NCI-H2227 treated with DMSO at 0.1 percent for 48 hours (cell line): Measurements from ENCODE around the gene TAF7.
A peak's percentile ranks its signal among the peaks of the same experiment; 100 is the strongest.
"Not testable (repeated sequence)": the region's sequence is repeated elsewhere in the genome, so short reads cannot be mapped to it uniquely, and the experiment has no call there.

Source experiments
- DNase-seq: peaks from one replicate; lab custom pipeline; 2025; lab: John Stamatoyannopoulos, UW

Gene TAF7, protein sequence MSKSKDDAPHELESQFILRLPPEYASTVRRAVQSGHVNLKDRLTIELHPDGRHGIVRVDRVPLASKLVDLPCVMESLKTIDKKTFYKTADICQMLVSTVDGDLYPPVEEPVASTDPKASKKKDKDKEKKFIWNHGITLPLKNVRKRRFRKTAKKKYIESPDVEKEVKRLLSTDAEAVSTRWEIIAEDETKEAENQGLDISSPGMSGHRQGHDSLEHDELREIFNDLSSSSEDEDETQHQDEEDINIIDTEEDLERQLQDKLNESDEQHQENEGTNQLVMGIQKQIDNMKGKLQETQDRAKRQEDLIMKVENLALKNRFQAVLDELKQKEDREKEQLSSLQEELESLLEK

DNA sequence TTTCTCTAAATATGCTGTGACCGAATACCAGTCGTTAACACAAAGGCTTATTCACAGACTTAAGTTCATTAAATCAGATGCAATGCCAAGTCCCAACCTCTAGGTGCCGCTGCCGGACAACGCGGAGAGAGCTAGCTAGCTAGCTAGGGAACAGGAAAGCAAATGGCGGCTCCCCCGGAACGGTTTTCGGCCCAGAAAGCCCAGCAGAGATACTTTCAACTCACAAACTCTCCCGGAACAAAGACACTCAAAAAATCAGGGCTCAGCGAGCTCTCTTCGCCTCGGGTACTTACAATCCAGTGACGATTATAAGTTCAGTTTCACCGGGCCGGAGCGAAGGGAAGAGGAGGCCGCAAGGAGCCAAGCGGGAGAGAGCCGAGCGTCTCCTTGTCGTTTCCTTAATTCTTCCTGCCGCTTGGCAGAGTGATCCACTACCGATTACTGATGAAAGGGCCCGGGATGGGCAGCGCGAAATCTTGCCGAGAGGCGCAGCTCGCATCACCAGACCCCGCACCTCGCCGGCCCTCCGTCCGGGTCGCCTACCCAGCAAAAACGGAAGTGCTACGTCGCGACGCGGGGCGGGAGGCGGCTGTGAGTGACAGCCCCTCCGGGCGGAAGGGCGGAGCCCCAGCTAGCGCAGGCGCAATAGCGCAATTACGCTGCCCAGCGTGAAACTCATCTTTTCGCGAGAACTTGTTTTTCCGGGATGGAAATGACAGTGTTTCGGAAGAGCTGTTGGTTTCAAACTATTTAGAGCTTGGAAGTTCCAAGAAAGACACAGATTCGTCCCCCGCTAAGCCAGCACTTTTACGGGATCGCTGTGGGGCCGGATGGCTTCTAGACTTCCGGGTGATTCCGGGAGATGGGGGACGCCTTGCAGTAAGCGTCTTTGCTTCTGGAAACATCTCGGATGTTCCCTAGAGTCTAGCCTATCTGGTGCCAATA is at the start of gene TAF7:
TAF7 (minus strand) TSS at position 560 of the 945 bp plus-strand sequence. CDS start 740 bp downstream, outside the sequence.
- peak; percentile 79 for DNase-seq

- DNase-seq = no peak
These were observed 45.7 kb upstream of the TAF7 start for GRCh38 chr5:141366016-141366896.

DNA sequence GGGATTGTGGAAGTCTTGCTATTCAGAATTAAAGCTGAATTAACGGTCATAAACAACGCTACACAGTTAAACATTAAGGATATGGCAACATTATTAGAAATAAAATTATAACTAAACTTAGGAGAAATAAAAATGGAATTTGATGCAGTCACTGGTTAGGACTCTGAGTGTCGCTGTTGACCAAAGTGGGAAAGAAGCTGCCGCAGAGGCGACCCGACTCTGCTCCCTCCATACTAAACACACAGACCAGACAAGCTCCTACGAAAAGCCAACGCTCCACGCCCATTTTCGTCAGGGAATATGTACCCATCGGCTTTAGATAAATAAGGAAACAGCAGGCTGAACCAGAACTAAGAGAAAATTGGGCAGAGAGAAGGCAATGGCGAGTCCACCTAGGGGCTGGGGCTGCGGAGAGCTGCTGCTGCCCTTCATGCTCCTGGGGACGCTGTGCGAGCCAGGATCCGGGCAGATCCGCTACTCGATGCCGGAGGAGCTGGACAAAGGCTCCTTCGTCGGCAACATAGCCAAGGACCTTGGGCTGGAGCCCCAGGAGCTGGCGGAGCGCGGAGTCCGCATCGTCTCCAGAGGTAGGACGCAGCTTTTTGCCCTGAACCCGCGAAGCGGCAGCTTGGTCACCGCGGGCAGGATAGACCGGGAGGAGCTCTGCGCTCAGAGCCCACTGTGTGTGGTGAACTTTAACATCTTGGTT is 43.5 kb upstream of the TAF7 start, which contains the start of gene PCDHGA5:
PCDHGA5 (plus strand) TSS at position 211 of the 709 bp plus-strand sequence; CDS start at position 380, 169 bp downstream.
- no peak for DNase-seq

GRCh38 chr5:141362719-141363118 is 42.1 kb upstream of the TAF7 start:
- no peak for DNase-seq

DNA sequence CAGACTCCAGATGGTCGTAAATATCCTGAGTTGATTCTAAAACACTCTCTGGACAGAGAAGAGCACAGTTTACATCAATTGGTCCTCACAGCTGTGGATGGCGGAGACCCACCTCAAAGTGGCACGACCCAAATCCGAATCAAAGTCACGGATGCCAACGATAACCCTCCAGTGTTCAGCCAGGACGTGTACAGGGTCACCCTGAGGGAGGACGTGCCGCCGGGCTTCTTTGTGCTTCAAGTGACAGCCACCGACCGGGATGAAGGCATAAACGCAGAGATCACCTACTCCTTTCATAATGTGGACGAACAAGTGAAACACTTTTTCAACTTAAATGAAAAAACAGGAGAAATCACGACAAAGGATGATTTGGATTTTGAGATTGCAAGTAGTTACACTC is 40.1 kb upstream of the TAF7 start:
- DNase-seq = no peak

DNA sequence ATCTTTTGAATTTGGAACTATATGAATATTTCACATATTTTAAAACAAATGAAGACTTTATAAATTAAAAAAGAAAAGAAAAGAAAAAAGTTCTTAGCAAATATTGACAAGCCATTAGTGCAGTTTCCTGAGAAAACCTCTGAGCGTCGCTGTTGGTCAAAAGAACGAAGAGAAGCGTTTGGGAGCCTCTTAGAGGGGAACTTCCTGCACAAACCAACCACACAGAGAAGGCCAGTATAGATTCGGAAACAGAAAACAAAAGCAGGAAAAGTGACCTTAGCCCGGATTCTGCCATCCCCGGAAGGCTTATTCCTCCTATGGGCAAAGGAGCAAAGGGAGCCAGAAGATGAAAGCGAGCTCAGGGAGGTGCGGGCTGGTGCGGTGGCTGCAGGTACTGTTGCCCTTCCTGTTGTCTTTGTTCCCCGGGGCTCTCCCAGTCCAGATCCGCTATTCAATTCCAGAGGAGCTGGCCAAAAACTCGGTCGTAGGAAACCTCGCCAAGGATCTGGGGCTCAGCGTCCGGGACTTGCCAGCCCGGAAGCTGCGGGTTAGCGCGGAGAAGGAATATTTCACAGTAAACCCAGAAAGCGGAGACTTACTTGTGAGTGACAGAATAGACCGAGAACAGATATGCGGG is 39.3 kb upstream of the TAF7 start, which contains the start of gene PCDHGB2:
PCDHGB2 (plus strand) TSS at position 205 of the 637 bp plus-strand sequence; CDS start at position 347, 142 bp downstream.
- DNase-seq = no peak

DNA sequence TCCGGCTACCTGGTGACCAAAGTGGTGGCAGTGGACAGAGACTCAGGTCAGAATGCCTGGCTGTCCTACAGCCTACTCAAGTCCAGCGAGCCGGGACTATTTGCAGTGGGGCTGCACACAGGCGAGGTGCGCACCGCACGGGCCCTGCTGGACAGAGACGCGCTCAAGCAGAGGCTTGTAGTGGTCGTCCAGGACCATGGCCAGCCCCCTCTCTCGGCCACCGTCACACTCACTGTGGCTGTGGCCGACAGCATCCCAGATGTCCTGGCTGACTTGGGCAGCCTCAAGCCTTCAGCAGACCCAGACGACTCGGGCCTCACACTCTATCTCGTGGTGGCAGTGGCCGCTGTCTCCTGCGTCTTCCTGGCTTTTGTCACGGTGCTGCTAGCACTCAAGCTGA is 36.4 kb upstream of the TAF7 start:
- DNase-seq = no peak

DNA sequence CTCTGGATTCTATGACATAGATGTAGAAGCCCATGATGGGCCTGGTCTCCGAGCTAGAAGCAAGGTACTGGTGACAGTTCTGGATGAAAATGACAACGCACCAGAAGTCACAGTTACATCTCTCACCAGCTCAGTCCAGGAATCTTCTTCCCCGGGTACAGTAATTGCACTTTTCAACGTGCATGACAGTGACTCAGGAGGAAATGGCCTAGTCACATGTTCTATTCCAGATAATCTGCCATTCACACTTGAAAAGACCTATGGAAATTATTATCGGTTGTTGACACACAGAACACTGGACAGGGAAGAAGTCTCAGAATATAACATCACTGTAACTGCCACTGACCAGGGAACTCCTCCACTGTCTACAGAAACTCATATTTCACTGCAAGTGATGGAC is 35.5 kb upstream of the TAF7 start:
- DNase-seq = no peak

- no peak for DNase-seq
These were observed 35.1 kb upstream of the TAF7 start for GRCh38 chr5:141355641-141356040.

DNA sequence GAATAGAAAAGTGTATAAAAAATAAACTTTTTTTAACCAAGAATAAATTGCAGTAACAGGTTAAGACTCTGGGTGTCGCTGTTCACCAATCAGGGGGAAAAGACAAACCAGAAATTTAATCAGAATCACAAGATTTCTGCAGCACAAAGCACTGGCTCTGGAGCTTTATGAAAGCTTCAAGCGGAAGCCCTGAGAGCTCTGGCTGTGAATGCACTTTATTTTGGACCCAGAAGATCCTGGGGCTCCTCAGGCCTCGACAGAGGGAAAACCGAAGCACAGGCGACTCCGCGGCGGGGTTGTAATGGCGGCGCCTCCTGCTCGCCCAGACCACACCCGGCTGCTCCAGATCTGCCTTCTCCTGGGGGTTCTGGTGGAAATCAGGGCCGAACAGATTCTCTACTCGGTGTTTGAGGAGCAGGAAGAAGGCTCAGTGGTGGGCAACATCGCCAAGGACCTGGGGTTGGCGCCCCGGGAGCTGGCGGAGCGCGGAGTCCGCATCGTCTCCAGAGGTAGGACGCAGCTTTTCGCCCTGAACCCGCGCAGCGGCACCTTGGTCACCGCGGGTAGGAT is 34.4 kb upstream of the TAF7 start, which contains the start of gene PCDHGA4:
PCDHGA4 (plus strand) TSS at position 122 of the 570 bp plus-strand sequence; CDS start at position 209, 87 bp downstream.
- no peak for DNase-seq

GRCh38 chr5:141351591-141351990 is 31.0 kb upstream of the TAF7 start:
- no peak for DNase-seq

DNA sequence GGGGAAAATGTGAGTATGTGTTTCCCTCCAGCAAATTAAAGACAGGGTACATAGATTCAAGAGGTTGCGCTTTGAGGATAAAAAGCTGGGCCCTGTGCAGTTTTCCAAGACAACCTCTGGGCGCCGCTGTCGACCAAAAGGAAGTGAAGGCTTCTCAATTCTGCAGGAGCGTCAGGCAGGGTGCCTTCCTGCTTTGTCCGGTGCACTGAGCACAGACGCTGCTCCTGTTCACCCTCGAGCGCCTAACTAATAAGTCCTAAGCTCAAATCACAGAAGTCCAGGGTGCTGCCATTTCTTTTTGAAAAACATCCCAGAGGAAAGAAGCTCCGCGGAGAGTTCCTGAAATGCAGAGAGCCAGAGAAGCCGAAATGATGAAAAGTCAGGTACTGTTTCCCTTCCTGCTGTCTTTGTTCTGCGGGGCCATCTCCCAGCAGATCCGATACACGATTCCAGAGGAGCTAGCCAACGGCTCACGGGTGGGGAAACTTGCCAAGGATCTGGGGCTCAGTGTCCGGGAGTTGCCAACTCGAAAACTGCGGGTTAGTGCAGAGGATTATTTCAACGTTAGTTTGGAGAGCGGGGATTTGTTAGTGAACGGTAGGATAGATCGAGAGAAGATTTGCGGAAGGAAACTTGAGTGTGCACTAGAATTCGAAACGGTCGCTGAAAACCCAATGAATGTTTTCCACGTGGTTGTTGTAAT is 29.5 kb upstream of the TAF7 start, which contains the start of gene PCDHGB1:
PCDHGB1 (plus strand) TSS at position 183 of the 703 bp plus-strand sequence; CDS start at position 345, 162 bp downstream.
- peak; percentile 45 for DNase-seq

GRCh38 chr5:141346017-141346416 is 25.4 kb upstream of the TAF7 start:
- not testable (repeated sequence) for DNase-seq

- no peak for DNase-seq
These were observed 24.7 kb upstream of the TAF7 start for GRCh38 chr5:141345327-141345726.

DNA sequence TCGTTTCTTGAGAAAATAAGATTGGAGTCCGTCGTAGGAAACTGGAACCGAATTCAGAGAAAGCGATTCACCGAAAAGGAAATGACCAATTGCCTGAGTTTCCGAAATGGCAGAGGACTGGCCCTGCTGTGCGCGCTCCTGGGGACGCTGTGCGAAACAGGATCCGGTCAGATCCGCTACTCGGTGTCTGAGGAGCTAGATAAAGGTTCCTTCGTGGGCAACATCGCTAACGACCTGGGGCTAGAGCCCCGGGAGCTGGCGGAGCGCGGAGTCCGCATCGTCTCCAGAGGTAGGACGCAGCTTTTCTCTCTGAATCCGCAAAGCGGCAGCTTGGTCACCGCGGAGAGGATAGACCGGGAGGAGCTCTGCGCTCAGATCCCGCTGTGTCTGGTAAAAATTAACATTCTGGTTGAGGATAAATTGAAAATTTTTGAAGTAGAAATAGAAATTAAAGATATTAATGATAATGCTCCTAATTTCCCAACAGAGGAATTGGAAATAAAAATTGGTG is 23.4 kb upstream of the TAF7 start:
- DNase-seq = no peak

DNA sequence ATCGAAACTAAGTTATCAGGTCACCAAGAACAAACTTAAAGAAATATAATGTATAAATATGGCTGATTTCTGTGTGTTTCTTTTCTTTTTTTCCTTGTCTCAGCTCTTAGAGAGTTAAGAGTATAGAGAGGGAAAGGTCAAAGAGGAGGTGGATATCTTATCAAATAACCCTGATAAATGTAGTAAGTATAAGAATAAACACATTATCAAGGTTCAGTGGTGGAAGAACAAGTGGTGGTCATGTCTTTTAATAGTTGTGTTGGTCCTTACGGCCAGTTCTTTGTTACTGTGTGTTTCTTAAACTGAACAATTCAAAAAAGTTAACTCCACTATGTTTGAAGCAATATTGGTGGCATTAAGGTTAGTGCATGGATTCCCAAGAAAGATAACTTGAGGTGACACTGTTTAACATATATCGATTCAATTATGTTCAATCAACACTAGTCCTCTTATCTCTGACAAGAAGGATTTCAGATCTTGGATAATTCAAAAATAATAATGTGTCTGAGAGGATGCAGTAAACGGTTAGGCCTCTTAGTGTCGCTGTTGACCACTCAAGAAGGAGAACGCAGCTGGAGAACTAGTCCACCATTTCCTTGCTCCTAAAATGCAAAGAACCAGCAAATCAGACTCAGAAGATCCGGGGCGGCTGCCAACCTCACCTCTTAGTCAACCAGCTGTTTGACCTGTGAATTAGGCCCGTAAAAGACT is 22.8 kb upstream of the TAF7 start, which contains the start of gene PCDHGA3:
PCDHGA3 (plus strand) TSS at position 588 of the 711 bp plus-strand sequence. CDS start 205 bp downstream, outside the sequence.
- DNase-seq = no peak

- DNase-seq = no peak
These were observed 22.2 kb upstream of the TAF7 start for GRCh38 chr5:141342773-141343172.

- not testable (repeated sequence) for DNase-seq
These were observed 20.3 kb upstream of the TAF7 start for GRCh38 chr5:141340781-141341354.
